GM12874 (cell line): ENCODE measurements around the gene CNTLN.

ENCODE experiments used
- CTCF ChIP-seq: IDR thresholded peaks from 2 replicates; pipeline ENCODE4 v1.5.1; 2011; ENCODE audit warnings: low read depth, mild to moderate bottlenecking, control low read depth, low read length, moderate library complexity; ENCODE audit not compliant: insufficient read depth

CNTLN gene

GRCh38 chr9:17185481-17186029, 50.7 kb downstream of the CNTLN start:
- no peak for TF ChIP-seq CTCF

GRCh38 chr9:17191082-17191481, 56.2 kb downstream of the CNTLN start:
- TF ChIP-seq CTCF = no peak

- no peak for TF ChIP-seq CTCF
Measured at GRCh38 chr9:17204611-17205152, 69.8 kb downstream of the CNTLN start.

GRCh38 chr9:17216011-17216410, 81.2 kb downstream of the CNTLN start:
- no peak for TF ChIP-seq CTCF

- no peak for TF ChIP-seq CTCF
Measured at GRCh38 chr9:17216646-17217045, 81.8 kb downstream of the CNTLN start.

GRCh38 chr9:17217272-17217671, 82.4 kb downstream of the CNTLN start:
- TF ChIP-seq CTCF = no peak

- no peak for TF ChIP-seq CTCF
Measured at GRCh38 chr9:17219261-17219660, 84.4 kb downstream of the CNTLN start.
